ENCODE data around the gene ANAPC15. TPM values are rescaled to one million over a fixed set of nuclear protein-coding genes. Genes with fewer than 3 reads are reported as not detected.

Gene ANAPC15
- 85.6 and 92.3 TPM in 2 replicates for polyA plus RNA-seq (2012; rRNA removed)
- 121 and 159 TPM in 2 replicates for polyA plus RNA-seq (2012; cell fraction: cytosol; rRNA removed)
- polyA plus RNA-seq (2012; cell fraction: nucleus; rRNA removed) = 32.9 and 39.9 TPM in 2 replicates

- Histone ChIP-seq H4K20me1 (ENCODE audit: insufficient read depth) (no peaks in the 10 kb centered on the region), H3K4me3 (ENCODE audit: low read depth in 2 of 2, low read length in 1 of 2) (peak within 1 kb of the TSS; percentile 71 to 77), H2AFZ (ENCODE audit: low read depth) (peak within 1 kb of the TSS; percentile 63), H3K79me2 (ENCODE audit: insufficient read depth) (no peaks in the 10 kb centered on the region), H3K9me2 (no peaks in the 10 kb centered on the region), H3K9ac (peak within 1 kb of the TSS; percentile 93), H3K27me3 (ENCODE audit: insufficient read depth) (no peaks in the 10 kb centered on the region), H3F3A (replicated peaks; ENCODE audit: insufficient read depth) (peaks cover 3% of the 10 kb centered on the region), H3K4me2 (peak within 1 kb of the TSS; percentile 79), H3K36me3 (replicated peaks in 1 of 2; ENCODE audit: control insufficient read depth in 1 of 2, insufficient read depth in 2 of 2, low read length in 1 of 2) (peaks cover 2 to 5% of the 10 kb centered on the region in 2 experiments), H3K4me1 (ENCODE audit: control insufficient read depth in 1 of 2, insufficient read depth in 2 of 2, low read depth in 1 of 2, low read length in 1 of 2) (peaks cover 6 to 16% of the 10 kb centered on the region in 2 experiments; a peak in 3 of 4 replicates), H3K27ac (ENCODE audit: low read depth in 2 of 2, low read length in 1 of 2) (peak within 1 kb of the TSS; percentile 96 to 99), H3K9me3 (no peaks in the 10 kb centered on the region)
- peak; percentile 84 for DNase-seq
- POLR2A ChIA-PET = interaction anchor here (0.6 to 2.2 kb wide), 13 partner anchors 9 to 302 kb away, joined by 3 to 11 read pairs (median 4); partner anchors contain the start of genes LAMTOR1, RNF121 and XNDC1N
- WGBS (ENCODE audit: low lambda C conversion rate) = under 1% methylated on average over 39 of the region's 49 CpGs
- CTCF ChIA-PET = interaction anchor here (1.2 to 4.5 kb wide), 6 partner anchors 31 to 318 kb away, joined by 3 to 21 read pairs (median 6); no protein-coding TSS in a partner anchor
- TF ChIP-seq SMC3 (IDR thresholded peaks at IDR 0.05; ENCODE audit: low read depth, low read length) (no peak), IRF3 (IDR thresholded peaks at IDR 0.05; ENCODE audit: low read depth, low read length) (peak; percentile 57), GABPA (IDR thresholded peaks at IDR 0.05; ENCODE audit: low read depth) (peak; percentile 98), USF2 (IDR thresholded peaks at IDR 0.05; ENCODE audit: borderline replicate concordance, low read depth, low read length) (no peak; the same call in 1 of the 2 replicates), RFX5 (IDR thresholded peaks at IDR 0.05; ENCODE audit: low read length) (peak; percentile 52; the same call in 1 of the 2 replicates), FOXJ3 (CRISPR knock-in tag; IDR thresholded peaks at IDR 0.05) (no peak), REST (IDR thresholded peaks at IDR 0.05; ENCODE audit: low read depth, low read length) (0 out of 2 replicates have a peak, but pooled peaks have one; percentile 38), EZH2phosphoT487 (IDR thresholded peaks at IDR 0.05; ENCODE audit: borderline replicate concordance, low read depth) (no peak), YY1 (IDR thresholded peaks at IDR 0.05; ENCODE audit: low read depth) (0 out of 2 replicates have a peak, but pooled peaks have one; percentile 13), SIN3A (IDR thresholded peaks at IDR 0.05; ENCODE audit: borderline replicate concordance, low read depth, low read length) (peak; percentile 63; the same call in 1 of the 2 replicates), RCOR1 (IDR thresholded peaks at IDR 0.05; ENCODE audit: low read length) (no peak), TCF12 (IDR thresholded peaks at IDR 0.05) (peak; percentile 7; the same call in 1 of the 2 replicates), FOSL2 (IDR thresholded peaks at IDR 0.05; ENCODE audit: borderline replicate concordance, low read depth) (no peak), ZBTB33 (IDR thresholded peaks at IDR 0.05; ENCODE audit: borderline replicate concordance, low read depth) (no peak; the same call in 1 of the 2 replicates), JUND (IDR thresholded peaks at IDR 0.05) (no peak), MAX (IDR thresholded peaks at IDR 0.05; ENCODE audit: low read depth) (peak; percentile 83), MEF2A (IDR thresholded peaks at IDR 0.05; ENCODE audit: borderline replicate concordance, low read depth) (no peak), GATA2 (CRISPR knock-in tag; IDR thresholded peaks at IDR 0.05) (no peak), CTCF (IDR thresholded peaks at IDR 0.05) (no peak), RAD21 (IDR thresholded peaks at IDR 0.05; ENCODE audit: low read length) (no peak; the same call in 1 of the 2 replicates)
Measured at GRCh38 chr11:72112143-72112977, at the start of gene ANAPC15. Gene ANAPC15, minus strand, starts transcription at chr11:72112695. Its CDS starts 1,419 bp downstream, at chr11:72111276.
